ENCODE results near the gene ANKLE1.
"Not testable (repeated sequence)": the region's sequence is repeated elsewhere in the genome, so short reads cannot be mapped to it uniquely, and the experiment has no call there.

ANKLE1 gene

GRCh38 chr19:17268754-17269153 is 12.9 kb upstream of the ANKLE1 start:
- H3K27ac ChIP-seq = no peak overlapping the region
- no peak for DNase-seq (ENCODE audit: low spot score)
- TF ChIP-seq, protein P1, sequence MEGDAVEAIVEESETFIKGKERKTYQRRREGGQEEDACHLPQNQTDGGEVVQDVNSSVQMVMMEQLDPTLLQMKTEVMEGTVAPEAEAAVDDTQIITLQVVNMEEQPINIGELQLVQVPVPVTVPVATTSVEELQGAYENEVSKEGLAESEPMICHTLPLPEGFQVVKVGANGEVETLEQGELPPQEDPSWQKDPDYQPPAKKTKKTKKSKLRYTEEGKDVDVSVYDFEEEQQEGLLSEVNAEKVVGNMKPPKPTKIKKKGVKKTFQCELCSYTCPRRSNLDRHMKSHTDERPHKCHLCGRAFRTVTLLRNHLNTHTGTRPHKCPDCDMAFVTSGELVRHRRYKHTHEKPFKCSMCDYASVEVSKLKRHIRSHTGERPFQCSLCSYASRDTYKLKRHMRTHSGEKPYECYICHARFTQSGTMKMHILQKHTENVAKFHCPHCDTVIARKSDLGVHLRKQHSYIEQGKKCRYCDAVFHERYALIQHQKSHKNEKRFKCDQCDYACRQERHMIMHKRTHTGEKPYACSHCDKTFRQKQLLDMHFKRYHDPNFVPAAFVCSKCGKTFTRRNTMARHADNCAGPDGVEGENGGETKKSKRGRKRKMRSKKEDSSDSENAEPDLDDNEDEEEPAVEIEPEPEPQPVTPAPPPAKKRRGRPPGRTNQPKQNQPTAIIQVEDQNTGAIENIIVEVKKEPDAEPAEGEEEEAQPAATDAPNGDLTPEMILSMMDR (IDR thresholded peaks at IDR 0.05) = no peak
- no peak overlapping the region for H3K4me3 ChIP-seq

DNA sequence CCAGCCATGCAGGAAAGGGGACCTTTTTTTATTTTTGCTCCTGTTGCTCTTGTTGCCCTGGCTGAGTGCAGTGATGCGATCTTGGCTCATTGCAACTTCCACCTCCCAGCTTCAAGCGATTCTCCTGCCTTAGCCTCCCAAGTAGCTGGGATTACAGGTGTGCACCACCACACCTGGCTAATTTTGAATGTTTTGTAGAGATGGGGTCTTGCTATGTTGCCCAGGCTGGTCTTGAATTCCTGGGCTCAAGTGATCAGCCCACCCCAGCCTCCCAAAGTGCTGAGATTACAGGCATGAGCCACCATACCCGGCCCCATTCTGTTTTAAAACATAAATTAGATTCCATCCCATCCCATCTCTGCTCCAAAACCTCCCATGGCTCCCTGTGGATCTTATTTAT is 6.8 kb upstream of the ANKLE1 start:
- DNase-seq (ENCODE audit: low spot score) = not testable (repeated sequence)

DNA sequence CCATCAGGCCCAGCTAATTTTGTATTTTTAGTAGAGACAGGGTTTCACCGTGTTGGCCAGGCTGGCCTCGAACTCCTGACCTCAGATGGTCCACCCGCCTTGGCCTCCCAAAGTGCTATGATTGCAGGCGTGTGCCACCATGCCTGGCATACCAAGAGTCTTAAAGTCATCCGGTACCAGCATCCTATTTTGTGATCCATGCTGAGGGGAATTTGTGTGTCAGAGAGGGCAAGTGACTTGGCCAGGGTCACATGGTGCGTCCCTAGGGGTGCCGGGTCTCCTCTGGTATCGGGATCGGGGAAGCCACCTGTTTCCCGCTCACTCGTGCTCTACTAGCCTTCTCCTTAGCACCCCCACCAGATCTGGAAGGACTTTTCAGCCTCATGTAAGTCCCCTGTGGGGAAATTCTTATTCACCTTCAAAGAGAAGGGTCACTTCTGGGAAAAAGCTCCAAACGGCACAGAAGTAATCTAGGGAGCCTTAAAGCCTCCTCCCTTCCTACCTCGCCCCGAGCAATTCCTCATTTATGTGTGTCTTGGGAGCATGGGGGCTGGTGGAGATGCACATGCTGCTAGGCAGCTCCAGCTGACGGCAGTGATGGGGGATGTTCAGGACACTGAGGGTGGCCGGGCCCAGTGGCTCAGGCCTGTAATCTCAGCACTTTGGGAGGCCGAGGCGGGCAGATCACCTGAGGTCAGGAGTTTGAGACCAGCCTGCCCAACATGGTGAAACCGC is 6.1 kb upstream of the ANKLE1 start:
- DNase-seq (ENCODE audit: low spot score) = no peak
- TF ChIP-seq, protein P1 (IDR thresholded peaks at IDR 0.05) = no peak
- no peak overlapping the region for H3K4me3 ChIP-seq

More for the DNA sequence above, 6.8 kb upstream of the ANKLE1 start:
- not testable (repeated sequence) for H3K27ac ChIP-seq, H3K4me3 ChIP-seq

DNA sequence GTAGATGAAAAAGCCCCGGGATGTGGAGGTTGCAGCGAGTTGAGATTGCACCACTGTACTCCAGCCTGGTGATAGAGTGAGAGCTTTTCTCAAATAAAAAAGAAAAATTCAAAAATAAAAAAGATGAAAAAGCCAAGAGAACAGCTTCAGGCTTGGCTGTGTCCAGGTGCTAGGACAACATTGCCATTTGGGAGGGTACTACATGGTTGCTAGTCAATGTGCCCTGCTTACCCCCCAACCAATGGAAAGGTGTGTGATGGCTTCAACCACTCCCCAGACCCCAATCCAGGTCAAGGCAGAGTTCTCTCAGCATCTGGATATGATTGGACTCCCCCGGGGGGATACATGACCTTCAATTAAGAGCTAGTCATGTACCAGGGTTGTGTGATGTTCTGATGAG is 2.3 kb upstream of the ANKLE1 start:
- no peak for DNase-seq (ENCODE audit: low spot score)
- TF ChIP-seq, protein P1 (IDR thresholded peaks at IDR 0.05) = no peak
- Histone ChIP-seq H3K4me3 (no peak overlapping the region), H3K27ac (no peak overlapping the region)

More for the DNA sequence above, 6.1 kb upstream of the ANKLE1 start:
- H3K27ac ChIP-seq = no peak overlapping the region

GRCh38 chr19:17282488-17283125 is 906 bp downstream of the ANKLE1 start:
- Histone ChIP-seq H3K27ac (no peak overlapping the region), H3K4me3 (peak overlapping the region; percentile 62)
- no peak for DNase-seq (ENCODE audit: low spot score)
- TF ChIP-seq, protein P1 (IDR thresholded peaks at IDR 0.05) = peak; percentile 92

DNA sequence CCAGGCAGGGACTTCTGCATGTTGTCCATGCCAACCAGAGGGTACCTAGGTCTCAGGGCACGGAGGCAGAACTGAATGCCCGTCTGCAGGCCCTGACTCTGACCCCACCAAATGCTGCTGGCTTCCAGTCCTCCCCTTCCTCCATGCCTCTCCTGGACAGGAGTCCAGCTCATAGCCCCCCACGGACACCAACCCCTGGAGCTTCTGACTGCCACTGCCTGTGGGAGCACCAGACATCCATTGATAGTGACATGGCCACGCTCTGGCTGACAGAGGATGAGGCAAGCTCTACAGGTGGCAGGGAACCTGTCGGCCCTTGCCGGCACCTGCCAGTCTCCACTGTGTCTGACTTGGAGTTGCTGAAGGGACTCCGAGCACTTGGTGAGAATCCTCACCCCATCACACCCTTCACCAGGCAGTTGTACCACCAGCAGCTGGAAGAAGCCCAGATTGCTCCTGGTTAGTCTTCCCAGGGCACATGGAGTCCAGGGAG is 1.8 kb downstream of the ANKLE1 start:
- TF ChIP-seq, protein P1 (IDR thresholded peaks at IDR 0.05) = no peak
- Histone ChIP-seq H3K27ac (no peak overlapping the region), H3K4me3 (no peak overlapping the region)
- DNase-seq (ENCODE audit: low spot score) = no peak

- TF ChIP-seq, protein P1 (IDR thresholded peaks at IDR 0.05) = no peak
- Histone ChIP-seq H3K27ac (no peak overlapping the region), H3K4me3 (no peak overlapping the region)
- no peak for DNase-seq (ENCODE audit: low spot score)
Observed at GRCh38 chr19:17285415-17286135, 3.9 kb downstream of the ANKLE1 start.
